Measurements from ENCODE around the gene ERH.

DNA sequence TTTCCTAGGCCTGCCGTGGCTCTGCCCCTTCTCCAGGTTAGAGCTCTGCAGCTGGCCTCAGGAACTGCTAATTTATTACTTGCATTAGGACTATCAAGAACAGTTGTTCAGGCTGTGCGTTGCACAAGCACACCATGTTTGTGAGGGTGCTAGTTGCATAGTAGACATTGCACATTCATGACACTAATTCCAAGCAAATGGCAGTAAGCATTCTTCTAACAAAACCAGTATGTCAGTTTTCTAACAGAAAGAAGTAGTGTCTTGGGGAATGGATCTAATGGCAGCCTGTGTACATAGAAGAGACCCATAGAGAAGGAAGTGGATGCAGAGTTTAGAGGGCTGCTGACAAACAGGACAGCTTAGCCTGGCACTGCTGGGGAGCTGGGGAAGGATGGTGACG is 53.9 kb downstream of the ERH start:
- TF ChIP-seq, protein P1, sequence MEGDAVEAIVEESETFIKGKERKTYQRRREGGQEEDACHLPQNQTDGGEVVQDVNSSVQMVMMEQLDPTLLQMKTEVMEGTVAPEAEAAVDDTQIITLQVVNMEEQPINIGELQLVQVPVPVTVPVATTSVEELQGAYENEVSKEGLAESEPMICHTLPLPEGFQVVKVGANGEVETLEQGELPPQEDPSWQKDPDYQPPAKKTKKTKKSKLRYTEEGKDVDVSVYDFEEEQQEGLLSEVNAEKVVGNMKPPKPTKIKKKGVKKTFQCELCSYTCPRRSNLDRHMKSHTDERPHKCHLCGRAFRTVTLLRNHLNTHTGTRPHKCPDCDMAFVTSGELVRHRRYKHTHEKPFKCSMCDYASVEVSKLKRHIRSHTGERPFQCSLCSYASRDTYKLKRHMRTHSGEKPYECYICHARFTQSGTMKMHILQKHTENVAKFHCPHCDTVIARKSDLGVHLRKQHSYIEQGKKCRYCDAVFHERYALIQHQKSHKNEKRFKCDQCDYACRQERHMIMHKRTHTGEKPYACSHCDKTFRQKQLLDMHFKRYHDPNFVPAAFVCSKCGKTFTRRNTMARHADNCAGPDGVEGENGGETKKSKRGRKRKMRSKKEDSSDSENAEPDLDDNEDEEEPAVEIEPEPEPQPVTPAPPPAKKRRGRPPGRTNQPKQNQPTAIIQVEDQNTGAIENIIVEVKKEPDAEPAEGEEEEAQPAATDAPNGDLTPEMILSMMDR (IDR thresholded peaks at IDR 0.05), result no peak
- no peak for TF ChIP-seq POLR2AphosphoS5 (IDR thresholded peaks at IDR 0.05)
